ENCODE data around the gene SORCS2.

DNA sequence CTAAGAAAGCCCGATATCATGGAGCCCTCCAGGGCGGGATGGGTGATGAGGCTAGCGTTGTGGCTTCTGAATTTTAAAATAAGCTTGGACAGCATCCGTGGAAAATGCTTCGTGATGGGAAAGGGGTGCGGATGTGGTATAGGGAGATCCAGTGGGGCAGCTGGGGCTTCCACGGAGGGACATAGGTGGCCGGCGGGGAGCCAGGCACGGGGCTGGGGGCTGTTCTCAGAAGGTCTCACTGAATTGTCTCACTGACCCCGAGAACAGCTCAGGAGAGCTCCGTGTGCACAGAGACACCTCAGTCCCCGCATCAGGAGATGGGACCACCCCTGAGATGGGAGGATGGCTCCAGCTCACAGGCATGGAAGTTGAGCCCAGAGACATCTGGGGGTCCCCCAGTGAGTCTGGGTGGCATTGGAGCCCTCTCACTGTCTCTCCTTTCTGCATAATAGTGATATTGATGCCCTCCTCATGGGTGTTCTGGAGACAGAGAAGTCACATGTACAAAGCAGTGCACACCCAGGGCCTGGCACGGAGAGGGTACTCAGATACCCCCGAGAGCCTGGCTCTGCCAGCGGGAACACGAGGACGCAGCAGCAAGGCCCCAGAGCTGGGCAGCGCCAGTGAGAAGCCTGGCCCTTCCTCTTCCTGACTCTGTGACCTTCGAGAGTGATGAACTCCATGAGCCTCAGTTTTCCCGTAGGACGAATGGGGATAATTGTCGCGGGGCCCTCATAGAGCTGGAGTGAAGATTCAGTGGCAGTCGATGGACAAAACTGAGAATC, 313.0 kb downstream of the SORCS2 start:
- TF ChIP-seq GATA2 (IDR thresholded peaks at IDR 0.05; ENCODE audit: low read depth, low read length): no peak
- no peak for TF ChIP-seq GATA3 (IDR thresholded peaks at IDR 0.05; ENCODE audit: low read depth, low read length)

All from SH-SY5Y (cell line).